CD8-positive, alpha-beta memory T cell (primary cell): ENCODE results near the gene KLK13. TPM values are rescaled to one million over a fixed set of nuclear protein-coding genes. Genes with fewer than 3 reads are reported as not detected.

ENCODE experiments used
- CTCF ChIA-PET: fragments of 350-600 bp; sonication (Branson Sonifier 250); formaldehyde crosslinking; loops from one replicate; lab custom pipeline; 2021; ENCODE audit warnings: antibody characterized with exemption; lab: Charles Lee
- POLR2A ChIA-PET: fragments of 350-600 bp; sonication (Branson Sonifier 250); formaldehyde crosslinking; loops from one replicate; lab custom pipeline; 2021; ENCODE audit warnings: antibody characterized with exemption; lab: Charles Lee
- DNase-seq, 5 donors: peaks; one replicate each; pipeline versions ENCODE4 v3.0.0 to v3.0.0-alpha.2; 2020 to 2022; ENCODE audit warnings: mixed read lengths in 1 of 5
- H3K27ac ChIP-seq: one replicate; pipeline ENCODE4 v1.7.0; 2013; ENCODE audit warnings: low read depth, mild to moderate bottlenecking, low read length, moderate library complexity
- H3K27me3 ChIP-seq: 2 replicates; pipeline ENCODE4 v1.7.0; 2013; ENCODE audit warnings: low read length, mild to moderate bottlenecking; ENCODE audit not compliant: insufficient read depth, poor library complexity, severe bottlenecking
- H3K36me3 ChIP-seq: 2 replicates; pipeline ENCODE4 v1.7.0; 2013; ENCODE audit warnings: mild to moderate bottlenecking, low read length, moderate library complexity; ENCODE audit not compliant: insufficient read depth
- H3K4me1 ChIP-seq: 2 replicates; pipeline ENCODE4 v1.7.0; 2013; ENCODE audit warnings: mild to moderate bottlenecking, low read length, moderate library complexity; ENCODE audit not compliant: insufficient read depth
- H3K4me3 ChIP-seq: 2 replicates; pipeline ENCODE4 v1.7.0; 2013; ENCODE audit warnings: mild to moderate bottlenecking, low read length
- H3K9me3 ChIP-seq: 2 replicates; pipeline ENCODE4 v1.7.0; 2013; ENCODE audit warnings: mild to moderate bottlenecking, low read length
- H3K27ac Mint-ChIP-seq, 8 donors: one replicate each; pipeline ENCODE4 v1.8.0; 2020 to 2021; ENCODE audit warnings: mixed read lengths in 8 of 8, mild to moderate bottlenecking in 6 of 8, inconsistent platforms in 3 of 8, moderate library complexity in 3 of 8
- H3K27me3 Mint-ChIP-seq, 2 donors: one replicate each; pipeline ENCODE4 v1.8.0; 2020 to 2021; ENCODE audit warnings: mixed read lengths in 2 of 2, mild to moderate bottlenecking in 1 of 2, moderate library complexity in 1 of 2
- H3K36me3 Mint-ChIP-seq, 3 donors: one replicate each; pipeline ENCODE4 v1.8.0; 2020 to 2021; ENCODE audit warnings: mixed read lengths in 3 of 3, inconsistent platforms in 1 of 3, mild to moderate bottlenecking in 1 of 3
- H3K4me1 Mint-ChIP-seq, 3 donors: one replicate each; pipeline ENCODE4 v1.8.0; 2020 to 2021; ENCODE audit warnings: mixed read lengths in 3 of 3, inconsistent platforms in 1 of 3, mild to moderate bottlenecking in 1 of 3
- H3K4me3 Mint-ChIP-seq, 7 donors: one replicate each; pipeline ENCODE4 v1.8.0; 2020 to 2021; ENCODE audit warnings: mixed read lengths in 7 of 7, mild to moderate bottlenecking in 6 of 7, moderate library complexity in 4 of 7, inconsistent platforms in 2 of 7
- H3K9me3 Mint-ChIP-seq, 5 donors: one replicate each; pipeline ENCODE4 v1.8.0; 2020 to 2022; ENCODE audit warnings: mixed read lengths in 5 of 5, mild to moderate bottlenecking in 3 of 5, moderate library complexity in 2 of 5, inconsistent platforms in 1 of 5
- polyA plus RNA-seq: library from polyadenylated mRNA; unstranded; fragments of 300-500 nt; fragmentation: Illumina TruSeq; gene quantifications from one replicate; pipeline ENCODE4 v1.2.3, GENCODE V29; 2021
- total RNA-seq, 2 experiments: library from RNA; stranded (reverse); gene quantifications; one replicate each; pipeline ENCODE4 v1.2.3, GENCODE V29; 2021

KLK13 gene
- total and polyA plus RNA-seq, 3 experiments from 2014 or later = not detected

GRCh38 chr19:51097166-51097738 is 32.4 kb upstream of the KLK13 start:
- DNase-seq = peak; percentile 33 to 77 (median 65)
- Mint-ChIP-seq H3K9me3 (no peaks in the 10 kb centered on the region), H3K36me3 (peaks cover 2 to 49% (median 5%) of the 10 kb centered on the region in 3 donors), H3K4me1 (peaks cover 30 to 32% (median 31%) of the 10 kb centered on the region in 3 donors), H3K27me3 (no peaks in the 10 kb centered on the region), H3K27ac (peak overlapping the region in 4 of 8 donors; percentile 18 to 61 (median 40)), H3K4me3 (peak overlapping the region in 2 of 7 donors; percentile 23 to 48)
- Histone ChIP-seq H3K9me3 (no peaks in the 10 kb centered on the region), H3K4me3 (no peak overlapping the region), H3K36me3 (peaks cover under 1% of the 10 kb centered on the region), H3K27ac (no peak overlapping the region), H3K27me3 (no peaks in the 10 kb centered on the region), H3K4me1 (peaks cover 13% of the 10 kb centered on the region)
- POLR2A ChIA-PET = no interaction called here
- CTCF ChIA-PET = interaction anchor here (1.1 kb wide), 1 partner anchor 18 kb away, joined by 3 read pairs; no protein-coding TSS in a partner anchor

DNA sequence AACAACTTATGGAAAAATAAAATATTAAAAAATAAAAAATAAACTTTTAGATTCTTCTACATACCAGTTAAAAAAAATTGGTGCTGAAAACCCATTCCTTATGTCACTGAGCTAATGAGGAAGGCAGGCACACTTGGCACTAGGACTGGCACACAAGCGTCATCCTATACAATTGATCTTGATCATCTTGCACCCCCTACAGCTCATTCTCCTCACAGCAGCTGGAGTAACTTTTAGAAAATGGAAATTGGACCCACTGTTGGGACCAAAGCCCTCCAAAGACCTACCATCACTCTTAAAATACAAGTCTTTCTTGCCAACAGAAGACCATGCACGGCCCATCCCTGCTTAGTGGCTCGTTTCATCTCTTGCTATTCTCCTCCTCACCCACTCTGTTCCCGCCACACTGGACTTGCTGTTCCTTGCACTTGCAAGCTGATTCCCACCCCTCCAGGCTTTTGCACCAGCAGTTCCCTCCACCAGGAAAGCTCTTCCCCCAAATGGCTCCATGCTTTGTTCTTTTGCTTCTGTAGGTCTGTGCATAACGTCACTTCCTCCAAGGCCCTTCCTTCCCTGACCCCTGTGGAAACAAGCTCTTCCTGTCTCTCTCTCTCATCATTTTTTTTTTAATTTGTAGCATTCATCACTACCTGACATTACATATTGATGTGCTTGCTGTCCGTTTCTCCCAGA is 31.7 kb upstream of the KLK13 start:
- Histone ChIP-seq H3K27me3 (no peaks in the 10 kb centered on the region), H3K36me3 (no peaks in the 10 kb centered on the region), H3K9me3 (no peaks in the 10 kb centered on the region), H3K4me1 (peaks cover 13% of the 10 kb centered on the region), H3K27ac (no peak overlapping the region), H3K4me3 (no peak overlapping the region)
- H3K36me3 Mint-ChIP-seq = peaks cover 2 to 43% (median 5%) of the 10 kb centered on the region in 3 donors
- H3K4me1 Mint-ChIP-seq = peaks cover 25 to 28% (median 28%) of the 10 kb centered on the region in 3 donors
- H3K9me3 Mint-ChIP-seq = no peaks in the 10 kb centered on the region
- H3K27ac Mint-ChIP-seq = peak overlapping the region in 4 of 8 donors; percentile 14 to 61 (median 37)
- ChIA-PET POLR2A (no interaction called here), CTCF (interaction anchor here (1.1 kb wide), 1 partner anchor 18 kb away, joined by 3 read pairs; no protein-coding TSS in a partner anchor)
- H3K4me3 Mint-ChIP-seq = peak overlapping the region in 1 of 7 donors; percentile 48
- H3K27me3 Mint-ChIP-seq = no peaks in the 10 kb centered on the region
- DNase-seq = no peak

DNA sequence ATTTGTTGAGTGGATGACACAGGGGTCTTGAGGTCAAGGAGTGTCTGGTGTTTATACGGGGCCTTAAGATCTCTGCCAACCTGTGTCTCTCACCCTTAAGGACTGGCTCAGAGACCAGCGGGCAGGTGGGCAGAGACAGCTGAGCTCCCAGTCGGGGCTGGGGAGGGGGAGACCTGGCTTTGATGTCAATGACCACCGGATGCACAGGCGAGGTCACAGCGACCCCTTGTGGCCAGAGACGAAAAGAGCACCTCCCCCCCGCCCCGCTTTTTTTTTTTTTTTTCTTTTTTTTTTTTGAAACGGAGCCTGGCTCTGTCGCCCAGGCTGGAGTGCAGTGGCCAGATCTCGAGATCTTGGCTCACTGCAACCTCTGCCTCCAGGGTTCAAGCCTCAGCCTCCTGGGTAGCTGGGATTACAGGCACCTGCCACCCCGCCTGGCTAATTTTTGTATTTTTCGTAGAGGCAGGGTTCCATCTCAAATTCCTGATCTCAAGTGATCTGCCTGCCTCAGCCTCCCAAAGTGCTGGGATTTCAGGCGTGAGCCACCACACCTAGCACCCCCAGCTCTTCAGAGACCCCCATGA is 29.9 kb upstream of the KLK13 start:
- Histone ChIP-seq H3K27ac (no peak overlapping the region), H3K4me1 (peaks cover 8% of the 10 kb centered on the region), H3K4me3 (no peak overlapping the region), H3K36me3 (no peaks in the 10 kb centered on the region), H3K27me3 (no peaks in the 10 kb centered on the region), H3K9me3 (no peaks in the 10 kb centered on the region)
- Mint-ChIP-seq H3K4me1 (peaks cover 16 to 21% (median 18%) of the 10 kb centered on the region in 3 donors), H3K4me3 (no peak overlapping the region), H3K36me3 (peaks cover 1 to 27% (median 5%) of the 10 kb centered on the region in 3 donors), H3K27ac (peak overlapping the region in 1 of 8 donors; percentile 82), H3K9me3 (no peaks in the 10 kb centered on the region), H3K27me3 (no peaks in the 10 kb centered on the region)
- POLR2A ChIA-PET = no interaction called here
- peak in 3 of 5 donors; percentile 6 to 17 (median 7) for DNase-seq
- CTCF ChIA-PET = interaction anchor here (1.6 kb wide), 1 partner anchor 8 kb away, joined by 3 read pairs; no protein-coding TSS in a partner anchor

GRCh38 chr19:51093510-51094345 is 28.8 kb upstream of the KLK13 start:
- DNase-seq = no peak

DNA sequence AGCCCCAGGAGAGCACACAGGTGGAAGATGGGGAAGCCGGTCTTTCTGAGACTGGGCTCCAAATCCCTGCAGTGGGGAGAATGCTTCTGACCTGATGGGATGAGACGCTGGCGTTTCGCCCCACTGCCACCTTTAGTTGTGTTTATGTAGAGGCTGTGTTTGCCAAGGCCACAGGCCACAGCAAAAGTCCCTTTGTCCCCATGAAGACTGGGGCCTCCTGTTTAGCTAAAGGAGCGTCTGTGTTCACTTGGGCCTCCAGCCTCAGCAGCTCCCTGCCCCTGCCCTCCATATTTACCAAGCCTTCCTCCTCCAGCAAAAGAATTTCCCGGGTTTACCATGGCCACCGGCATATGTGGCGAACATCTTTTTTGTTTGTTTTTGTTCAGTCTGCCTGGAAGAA is 28.2 kb upstream of the KLK13 start:
- H3K9me3 Mint-ChIP-seq = no peaks in the 10 kb centered on the region
- peaks cover 3 to 16% (median 5%) of the 10 kb centered on the region in 3 donors for H3K36me3 Mint-ChIP-seq
- Histone ChIP-seq H3K27ac (no peak overlapping the region), H3K4me1 (peaks cover 8% of the 10 kb centered on the region), H3K4me3 (no peak overlapping the region), H3K36me3 (no peaks in the 10 kb centered on the region), H3K27me3 (no peaks in the 10 kb centered on the region), H3K9me3 (no peaks in the 10 kb centered on the region)
- peaks cover 10 to 14% (median 12%) of the 10 kb centered on the region in 3 donors for H3K4me1 Mint-ChIP-seq
- H3K4me3 Mint-ChIP-seq = no peak overlapping the region
- ChIA-PET CTCF (no interaction called here), POLR2A (no interaction called here)
- no peak for DNase-seq
- H3K27me3 Mint-ChIP-seq = no peaks in the 10 kb centered on the region
- H3K27ac Mint-ChIP-seq = peak overlapping the region in 1 of 8 donors; percentile 44

More at GRCh38 chr19:51093510-51094345, 28.8 kb upstream of the KLK13 start:
- POLR2A ChIA-PET = no interaction called here
- Mint-ChIP-seq H3K4me3 (no peak overlapping the region), H3K27ac (peak overlapping the region in 1 of 8 donors; percentile 10), H3K27me3 (no peaks in the 10 kb centered on the region), H3K36me3 (peaks cover 2 to 18% (median 5%) of the 10 kb centered on the region in 3 donors), H3K4me1 (peaks cover 10 to 14% (median 12%) of the 10 kb centered on the region in 3 donors), H3K9me3 (no peaks in the 10 kb centered on the region)
- Histone ChIP-seq H3K36me3 (no peaks in the 10 kb centered on the region), H3K9me3 (no peaks in the 10 kb centered on the region), H3K27me3 (no peaks in the 10 kb centered on the region), H3K4me3 (no peak overlapping the region), H3K27ac (no peak overlapping the region), H3K4me1 (peaks cover 8% of the 10 kb centered on the region)
- CTCF ChIA-PET = interaction anchor here (1.6 kb wide), 1 partner anchor 9 kb away, joined by 3 read pairs; no protein-coding TSS in a partner anchor

DNA sequence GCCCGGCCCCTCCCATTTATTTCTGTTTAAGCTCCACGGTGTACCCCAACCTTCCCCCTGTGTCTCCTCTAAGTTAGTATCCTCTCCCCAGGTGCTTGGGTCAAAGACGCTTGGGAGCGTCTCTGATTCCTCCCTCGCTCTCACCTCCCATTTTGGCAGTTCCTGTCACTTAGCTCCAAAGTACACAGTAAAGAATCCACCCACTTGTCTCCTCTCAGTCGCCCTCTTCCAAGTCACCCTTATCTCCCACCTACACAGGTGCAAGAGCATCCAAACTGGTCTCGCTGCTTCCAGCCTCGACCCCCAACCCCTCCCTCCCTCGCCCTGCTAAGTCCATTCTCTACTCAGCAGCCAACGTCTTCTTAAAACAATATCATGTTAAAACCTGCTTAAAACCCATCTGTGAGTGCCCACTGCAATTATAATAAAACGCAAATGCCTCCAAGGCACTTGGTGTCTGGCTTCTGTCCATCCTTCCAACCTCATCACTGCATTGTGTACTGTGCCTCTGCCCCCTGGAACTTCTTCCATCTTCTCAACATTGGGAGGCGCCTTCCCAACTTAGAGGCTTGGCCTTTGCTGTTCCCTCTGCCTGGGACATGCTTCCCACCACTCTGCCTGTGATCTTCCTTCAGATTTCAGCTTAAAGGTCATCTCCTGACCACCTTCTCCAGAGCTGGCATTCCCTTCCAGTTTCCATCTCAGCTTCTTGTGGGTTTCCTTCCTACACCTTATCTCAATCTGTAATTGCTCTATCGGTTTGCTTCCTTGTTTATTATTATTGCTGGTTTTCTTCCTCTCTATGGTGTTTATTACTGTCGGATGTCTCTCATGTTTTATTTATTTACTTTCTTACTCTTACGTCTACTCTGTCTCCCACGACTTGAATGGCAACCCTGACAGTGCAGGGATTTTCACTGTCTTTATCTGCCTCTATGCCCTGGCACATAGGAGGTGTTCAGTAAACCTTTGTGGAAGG is 27.3 kb upstream of the KLK13 start:
- no peaks in the 10 kb centered on the region for H3K27me3 ChIP-seq
- H3K27ac ChIP-seq = no peak overlapping the region
- Mint-ChIP-seq H3K36me3 (peaks cover 3 to 8% (median 5%) of the 10 kb centered on the region in 3 donors), H3K4me3 (no peak overlapping the region), H3K27ac (peak overlapping the region in 3 of 8 donors; percentile 29 to 47 (median 44)), H3K9me3 (no peaks in the 10 kb centered on the region), H3K4me1 (peaks cover 7 to 11% (median 7%) of the 10 kb centered on the region in 3 donors), H3K27me3 (peaks cover 0 to 1% of the 10 kb centered on the region in 2 donors)
- DNase-seq = no peak
- CTCF ChIA-PET = no interaction called here
- POLR2A ChIA-PET = no interaction called here
- H3K36me3 ChIP-seq = no peaks in the 10 kb centered on the region
- H3K4me1 ChIP-seq = peaks cover 6% of the 10 kb centered on the region
- H3K9me3 ChIP-seq = no peaks in the 10 kb centered on the region
- no peak overlapping the region for H3K4me3 ChIP-seq

GRCh38 chr19:51091126-51091525 is 26.2 kb upstream of the KLK13 start:
- Histone ChIP-seq H3K9me3 (no peaks in the 10 kb centered on the region), H3K4me1 (no peaks in the 10 kb centered on the region), H3K4me3 (no peak overlapping the region), H3K27me3 (no peaks in the 10 kb centered on the region), H3K36me3 (no peaks in the 10 kb centered on the region), H3K27ac (no peak overlapping the region)
- CTCF ChIA-PET = no interaction called here
- POLR2A ChIA-PET = interaction anchor here (0.5 kb wide), 1 partner anchor 40 kb away, joined by 3 read pairs; no protein-coding TSS in a partner anchor
- no peak for DNase-seq
- Mint-ChIP-seq H3K27me3 (peaks cover 0 to 2% of the 10 kb centered on the region in 2 donors), H3K36me3 (peaks cover 0 to 3% (median 2%) of the 10 kb centered on the region in 3 donors), H3K9me3 (no peaks in the 10 kb centered on the region), H3K4me3 (no peak overlapping the region), H3K27ac (no peak overlapping the region), H3K4me1 (peaks cover 0 to under 1% (median 0%) of the 10 kb centered on the region in 3 donors)
